HepG2 (cell line): ENCODE measurements around the gene CCDC57. TPM values are rescaled to one million over a fixed set of nuclear protein-coding genes. Genes with fewer than 3 reads are reported as not detected.

Source experiments
- BORCS8-MEF2B ChIP-seq: sonication (generic); formaldehyde crosslinking; IDR thresholded peaks from 2 replicates; pipeline ENCODE4 v1.8.0; 2022; ENCODE audit warnings: mild to moderate bottlenecking, missing genetic modification reagents
- ETS1 ChIP-seq: sonication (generic); formaldehyde crosslinking; IDR thresholded peaks from 2 replicates; pipeline ENCODE4 v1.4.0; 2020; ENCODE audit warnings: missing genetic modification reagents
- FOXM1 ChIP-seq: sonication (generic); formaldehyde crosslinking; IDR thresholded peaks from 2 replicates; pipeline ENCODE4 v1.5.0; 2020; ENCODE audit warnings: missing genetic modification reagents
- HIC2 ChIP-seq: sonication (generic); formaldehyde crosslinking; IDR thresholded peaks from 2 replicates; pipeline ENCODE4 v1.9.0; 2022; ENCODE audit warnings: low read depth, missing genetic modification reagents
- NKX3-1 ChIP-seq: sonication (generic); formaldehyde crosslinking; IDR thresholded peaks from 2 replicates; pipeline ENCODE4 v1.5.0; 2020; ENCODE audit warnings: missing genetic modification reagents
- SMC3 ChIP-seq: IDR thresholded peaks from 2 replicates; pipeline ENCODE4 v1.6.1; 2011; ENCODE audit warnings: low read length, improper control_type of control experiment
- ZBTB40 ChIP-seq, 2 experiments: fragments of 450-650 bp in 1 of 2; sonication (generic) in 1 of 2; formaldehyde crosslinking in 1 of 2; IDR thresholded peaks; 2 replicates each; pipeline versions ENCODE4 v1.6.1 to v1.8.0; 2016 to 2022; ENCODE audit warnings: antibody characterized with exemption in 1 of 2, mild to moderate bottlenecking in 1 of 2, missing genetic modification reagents in 1 of 2
- ZFYVE20 ChIP-seq: sonication (generic); formaldehyde crosslinking; IDR thresholded peaks from 2 replicates; pipeline ENCODE4 v1.8.0; 2023; ENCODE audit warnings: low read depth, mild to moderate bottlenecking, moderate library complexity, missing genetic modification reagents, borderline replicate concordance
- ZNF292 ChIP-seq: sonication (generic); formaldehyde crosslinking; IDR thresholded peaks from 2 replicates; pipeline ENCODE4 v1.8.1; 2022; ENCODE audit warnings: mild to moderate bottlenecking, low read depth, missing genetic modification reagents, borderline replicate concordance
- ZNF512B ChIP-seq: sonication (generic); formaldehyde crosslinking; IDR thresholded peaks from 2 replicates; pipeline ENCODE4 v1.5.1; 2020; ENCODE audit warnings: missing genetic modification reagents, mild to moderate bottlenecking, borderline replicate concordance
- ZNF720 ChIP-seq: sonication (generic); formaldehyde crosslinking; IDR thresholded peaks from 2 replicates; pipeline ENCODE4 v1.4.0; 2020; ENCODE audit warnings: missing genetic modification reagents
- ZNF883 ChIP-seq: sonication (generic); formaldehyde crosslinking; IDR thresholded peaks from 2 replicates; pipeline ENCODE4 v1.5.1; 2020; ENCODE audit warnings: mild to moderate bottlenecking, missing genetic modification reagents; ENCODE audit errors: not compliant biosample characterization
- polyA plus RNA-seq, 8 experiments: library from polyadenylated mRNA; depleted of rRNA in 3 of 8; stranded (reverse) in 7 of 8; unstranded in 1 of 8; fragments of >200 nt; fragmentation: Illumina TruSeq in 4 of 8; extraction: Trizol in 4 of 8; gene quantifications; 2 replicates each; pipeline versions ENCODE4 v1.2.1 to v1.2.3, GENCODE V29; 2011 to 2016; ENCODE audit warnings: low read depth in 4 of 8, missing spikeins in 1 of 8, mixed read lengths in 1 of 8; ENCODE audit not compliant: insufficient read depth in 1 of 8
- total RNA-seq, 5 experiments: library from RNA; depleted of rRNA; stranded (reverse); fragments of >200 nt; fragmentation: Illumina TruSeq; extraction: Trizol; gene quantifications; 2 replicates each; pipeline ENCODE4 v1.2.3, GENCODE V29; 2016; ENCODE audit warnings: low read depth in 1 of 5

The CCDC57 gene
- total and polyA plus RNA-seq, 2 of the 13 experiments (the other 11 are each of a cell fraction or from before 2014, with no cell fraction given) = 59.3 to 59.9 TPM

GRCh38 chr17:82228842-82229697, 16.4 kb upstream of the CCDC57 start, which contains the start of gene SLC16A3 (continued):
- TF ChIP-seq ZBTB40 (IDR thresholded peaks at IDR 0.05) (no peak), ZBTB40 (CRISPR knock-in tag; IDR thresholded peaks at IDR 0.05) (no peak), BORCS8-MEF2B (no peak; the same call in 1 of the 2 replicates), SMC3 (no peak), ZFYVE20 (CRISPR knock-in tag) (no peak), HIC2 (no peak), FOXM1 (CRISPR knock-in tag) (0 out of 2 replicates have a peak, but pooled peaks have one; percentile 43), ZNF720 (no peak), ETS1 (peak; percentile 47; the same call in 1 of the 2 replicates), NKX3-1 (CRISPR knock-in tag) (no peak), ZNF883 (CRISPR knock-in tag) (no peak), ZNF292 (CRISPR knock-in tag) (no peak), ZNF512B (peak; percentile 34; the same call in 1 of the 2 replicates)
